IMR-90 (cell line): ENCODE measurements around the gene AIFM2. TPM values are rescaled to one million over a fixed set of nuclear protein-coding genes. Genes with fewer than 3 reads are reported as not detected.

Source experiments
- ATAC-seq: fragments of 200-7000 bp; cut with Tn5 transposase; 2 replicates; pipeline ENCODE4 v1.9.1; 2020; ENCODE audit warnings: low read depth, mild to moderate bottlenecking, moderate library complexity
- BruUV-seq: library from RNA; stranded (reverse); fragments of 400-500 nt; replicated peaks from 2 replicates; lab custom pipeline; 2021; lab: Mats Ljungman, UMichigan
- CTCF ChIA-PET: fragments of 300-600 bp; formaldehyde crosslinking; extraction: SDS; loops from one replicate; lab custom pipeline; 2021; ENCODE audit warnings: antibody characterized with exemption; lab: Yijun Ruan, JAX
- POLR2A ChIA-PET: fragments of 300-600 bp; sonication (Branson Sonifier 250); formaldehyde crosslinking; loops from one replicate; lab custom pipeline; 2022; ENCODE audit warnings: antibody characterized with exemption; ENCODE audit not compliant: unreplicated experiment; lab: Charles Lee
- DNase-seq: peaks from one replicate; pipeline ENCODE4 v3.0.0; 2013
- H2AFZ ChIP-seq: replicated peaks from 2 replicates; pipeline ENCODE3; 2013; ENCODE audit warnings: low read length, mild to moderate bottlenecking; ENCODE audit not compliant: poor library complexity
- H2AK5ac ChIP-seq: 2 replicates; pipeline ENCODE4 v1.6.1; 2013; ENCODE audit warnings: low read depth, low read length, inconsistent platforms
- H2AK9ac ChIP-seq: replicated peaks from 2 replicates; pipeline ENCODE3; 2013; ENCODE audit warnings: mild to moderate bottlenecking, low read depth, low read length, moderate library complexity; ENCODE audit not compliant: poor library complexity
- H2BK120ac ChIP-seq: 2 replicates; pipeline ENCODE4 v1.6.1; 2013; ENCODE audit warnings: low read depth, low read length, inconsistent platforms
- H2BK15ac ChIP-seq: 3 replicates; pipeline ENCODE4 v1.6.1; 2013; ENCODE audit warnings: low read depth, low read length, inconsistent platforms
- H2BK20ac ChIP-seq: 2 replicates; pipeline ENCODE4 v1.6.1; 2013; ENCODE audit warnings: low read depth, mild to moderate bottlenecking, inconsistent platforms, low read length, moderate library complexity
- H2BK5ac ChIP-seq: 2 replicates; pipeline ENCODE4 v1.6.1; 2013; ENCODE audit warnings: mild to moderate bottlenecking, low read depth, low read length, inconsistent platforms; ENCODE audit not compliant: poor library complexity, severe bottlenecking
- H3K14ac ChIP-seq: replicated peaks from 2 replicates; pipeline ENCODE4 v1.6.1; 2013; ENCODE audit warnings: low read depth, low read length, inconsistent platforms
- H3K18ac ChIP-seq: 2 replicates; pipeline ENCODE4 v1.6.1; 2013; ENCODE audit warnings: low read depth, low read length, control low read depth
- H3K23ac ChIP-seq: 2 replicates; pipeline ENCODE4 v1.6.1; 2013; ENCODE audit warnings: low read depth, low read length, inconsistent platforms
- H3K27ac ChIP-seq: 2 replicates; pipeline ENCODE4 v1.5.1; 2013; ENCODE audit warnings: mild to moderate bottlenecking, control low read depth, low read length; ENCODE audit not compliant: insufficient read depth
- H3K27me3 ChIP-seq: 2 replicates; pipeline ENCODE4 v1.6.1; 2013; ENCODE audit warnings: low read length; ENCODE audit not compliant: control insufficient read depth, insufficient read depth
- H3K36me3 ChIP-seq: 2 replicates; pipeline ENCODE4 v1.6.1; 2013; ENCODE audit warnings: low read length, mixed read lengths; ENCODE audit not compliant: control insufficient read depth, insufficient read depth
- H3K4ac ChIP-seq: 2 replicates; pipeline ENCODE4 v1.6.1; 2013; ENCODE audit warnings: low read depth, low read length, inconsistent platforms
- H3K4me1 ChIP-seq: 2 replicates; pipeline ENCODE4 v1.6.1; 2013; ENCODE audit warnings: low read length, mixed read lengths; ENCODE audit not compliant: control insufficient read depth, insufficient read depth
- H3K4me2 ChIP-seq: 2 replicates; pipeline ENCODE4 v1.6.1; 2013; ENCODE audit warnings: low read depth, mild to moderate bottlenecking, control low read depth, low read length, moderate library complexity
- H3K4me3 ChIP-seq: 2 replicates; pipeline ENCODE4 v1.5.1; 2013; ENCODE audit warnings: low read depth, mild to moderate bottlenecking, control low read depth, low read length, moderate library complexity; ENCODE audit not compliant: insufficient read depth
- H3K56ac ChIP-seq: 2 replicates; pipeline ENCODE4 v1.6.1; 2013; ENCODE audit warnings: low read length, inconsistent platforms; ENCODE audit not compliant: insufficient read depth; ENCODE audit errors: extremely low read depth
- H3K79me1 ChIP-seq, 2 experiments: 2 replicates each; pipeline ENCODE4 v1.6.1; 2013; ENCODE audit warnings: low read length in 2 of 2, inconsistent platforms in 1 of 2, low read depth in 1 of 2
- H3K9ac ChIP-seq: 2 replicates; pipeline ENCODE4 v1.6.1; 2013; ENCODE audit warnings: low read depth, low read length, control low read depth
- H3K9me1 ChIP-seq: 2 replicates; pipeline ENCODE4 v1.6.1; 2013; ENCODE audit warnings: low read length, inconsistent platforms; ENCODE audit not compliant: insufficient read depth
- H3K9me3 ChIP-seq: 2 replicates; pipeline ENCODE4 v1.6.1; 2013; ENCODE audit warnings: low read length; ENCODE audit not compliant: control insufficient read depth, insufficient read depth
- H4K20me1 ChIP-seq: 2 replicates; pipeline ENCODE4 v1.6.1; 2013; ENCODE audit warnings: low read length, inconsistent platforms; ENCODE audit not compliant: insufficient read depth
- H4K5ac ChIP-seq: 2 replicates; pipeline ENCODE4 v1.6.1; 2013; ENCODE audit warnings: mild to moderate bottlenecking, low read depth, low read length, control low read depth
- H4K8ac ChIP-seq, 2 experiments: 2 replicates each; pipeline ENCODE4 v1.6.1; 2013; ENCODE audit warnings: low read depth in 2 of 2, low read length in 2 of 2, control low read depth in 1 of 2, inconsistent platforms in 1 of 2
- H4K91ac ChIP-seq: 2 replicates; pipeline ENCODE4 v1.6.1; 2013; ENCODE audit warnings: low read depth, low read length, inconsistent platforms; ENCODE audit not compliant: insufficient read depth
- BHLHE40 ChIP-seq: fragments of 150-350 bp; IDR thresholded peaks from 2 replicates; pipeline ENCODE4 v1.6.1; 2016; ENCODE audit warnings: mild to moderate bottlenecking, low read depth, low read length
- FOS ChIP-seq: fragments of 150-350 bp; IDR thresholded peaks from 2 replicates; pipeline ENCODE4 v1.6.1; 2016; ENCODE audit warnings: low read depth, low read length
- MAFK ChIP-seq: IDR thresholded peaks from 2 replicates; pipeline ENCODE4 v1.6.1; 2012; ENCODE audit warnings: low read depth, low read length, improper control_type of control experiment
- POLR2A ChIP-seq: IDR thresholded peaks from 2 replicates; pipeline ENCODE4 v1.6.1; 2012; ENCODE audit warnings: mild to moderate bottlenecking, low read depth, low read length
- RAD21 ChIP-seq: IDR thresholded peaks from 2 replicates; pipeline ENCODE4 v1.6.1; 2012; ENCODE audit warnings: low read length, improper control_type of control experiment
- RCOR1 ChIP-seq: IDR thresholded peaks from 2 replicates; pipeline ENCODE4 v1.6.1; 2012; ENCODE audit warnings: mild to moderate bottlenecking, low read length, improper control_type of control experiment; ENCODE audit not compliant: insufficient replicate concordance
- RFX5 ChIP-seq: IDR thresholded peaks from 2 replicates; pipeline ENCODE4 v1.8.0; 2012; ENCODE audit warnings: low read depth, mild to moderate bottlenecking, low read length, moderate library complexity
- SMC3 ChIP-seq: fragments of 150-350 bp; IDR thresholded peaks from 2 replicates; pipeline ENCODE4 v1.6.1; 2016; ENCODE audit warnings: low read depth, mild to moderate bottlenecking, antibody characterized with exemption, low read length, moderate library complexity
- WGBS, 2 experiments: methylation state at CpG; one replicate each; pipeline versions ENCODE4 v1.1.5 to v1.1.7; 2013; ENCODE audit warnings: missing lambda C conversion rate in 2 of 2; ENCODE audit not compliant: insufficient read length in 1 of 2; ENCODE audit errors: extremely low coverage in 2 of 2; 5-methylcytosine and 5-hydroxymethylcytosine counted together
- dilution Hi-C: fragments of 300-500 bp; cut with HindIII; formaldehyde crosslinking; loops from one replicate; pipeline ENCODE4 v1.14.3; 2018; ENCODE audit warnings: low sequenced_read_pairs; ENCODE audit not compliant: unreplicated experiment
- in situ Hi-C: fragments of 300-500 bp; cut with MboI; formaldehyde crosslinking; loops from 3 replicates; pipeline ENCODE4 v1.14.3; 2019; ENCODE audit warnings: low sequenced_read_pairs, inconsistent platforms, mixed read lengths
- intact Hi-C: fragments of 100-400 bp; cut with micrococcal nuclease; formaldehyde crosslinking; loops from 2 replicates; pipeline ENCODE4 v1.10.0; 2022
- polyA plus RNA-seq, 3 experiments: library from polyadenylated mRNA; depleted of rRNA; stranded (reverse); fragments of >200 nt; gene quantifications; 2 replicates each; pipeline ENCODE4 v1.2.3, GENCODE V29; 2012; ENCODE audit warnings: low replicate concordance in 1 of 3
- total RNA-seq: library from RNA; depleted of rRNA; stranded (reverse); fragments of >200 nt; gene quantifications from 2 replicates; pipeline ENCODE4 v1.2.3, GENCODE V29; 2012
- TF ChIP-seq, protein P1 (sequence below): fragments of 150-350 bp; IDR thresholded peaks from 2 replicates; pipeline ENCODE4 v1.6.1; 2016; ENCODE audit warnings: low read depth, mild to moderate bottlenecking, low read length, moderate library complexity, borderline replicate concordance

The AIFM2 gene
- total and polyA plus RNA-seq, 2 of the 4 experiments (the other 2 are of a cell fraction): 2.0 to 4.6 TPM

DNA sequence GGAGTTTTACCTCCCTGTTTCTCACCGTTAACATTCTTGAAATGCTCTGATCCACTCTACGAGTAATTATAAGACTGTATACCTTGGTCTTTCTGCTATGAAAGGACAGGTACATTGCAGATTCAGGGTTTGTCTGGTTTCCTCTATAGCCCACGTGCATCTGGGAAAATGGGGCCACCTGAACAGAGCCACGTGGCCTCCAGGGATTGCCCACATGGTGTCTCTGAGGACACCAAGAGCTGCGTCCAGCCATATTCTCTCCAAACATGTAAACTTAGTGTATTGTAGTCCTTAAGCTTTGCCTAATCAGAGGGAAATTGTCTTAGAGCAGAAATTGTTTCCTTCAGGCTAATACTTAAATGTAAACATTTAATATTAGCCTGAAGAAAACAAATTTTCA, 63.3 kb downstream of the AIFM2 start:
- no peaks in the 10 kb centered on the region for H3K9me3 ChIP-seq
- no peak overlapping the region for H2BK15ac ChIP-seq
- no peaks in the 10 kb centered on the region for H3K27me3 ChIP-seq
- DNase-seq (no peak), ATAC-seq (no peak)
- H3K23ac ChIP-seq: no peak overlapping the region
- H2AK9ac ChIP-seq: no peak overlapping the region
- H3K36me3 ChIP-seq: no peaks in the 10 kb centered on the region
- H3K4me2 ChIP-seq: no peak overlapping the region
- H3K4me3 ChIP-seq: no peak overlapping the region
- H3K4me1 ChIP-seq: no peaks in the 10 kb centered on the region
- POLR2A ChIA-PET: no interaction called here
- H2AK5ac ChIP-seq: no peak overlapping the region
- H2BK120ac ChIP-seq: no peak overlapping the region
- BruUV-seq: no TSS peak
- 0 out of 2 replicates have a peak, but pooled peaks cover 4% of the 10 kb centered on the region for H4K20me1 ChIP-seq
- H3K18ac ChIP-seq: no peak overlapping the region
- intact Hi-C loops: no loop called here
- WGBS, 2 experiments: no CpG with 5 or more reads among the region's 5 CpGs
- 0 out of 2 replicates have a peak, but pooled peaks cover 3% of the 10 kb centered on the region for H3K9me1 ChIP-seq
- no peak overlapping the region for H3K14ac ChIP-seq
- no peak overlapping the region for H3K27ac ChIP-seq
- no peak overlapping the region for H3K4ac ChIP-seq
- in situ Hi-C loops: no loop called here
- H2AFZ ChIP-seq: no peak overlapping the region
- H3K79me1 ChIP-seq: peaks cover 3 to 4% of the 10 kb centered on the region in 2 experiments; a peak in 2 of 4 replicates
- TF ChIP-seq POLR2A (no peak), FOS (no peak), RCOR1 (no peak), RFX5 (no peak), BHLHE40 (no peak), MAFK (no peak), SMC3 (no peak), RAD21 (no peak)
- TF ChIP-seq, protein P1, sequence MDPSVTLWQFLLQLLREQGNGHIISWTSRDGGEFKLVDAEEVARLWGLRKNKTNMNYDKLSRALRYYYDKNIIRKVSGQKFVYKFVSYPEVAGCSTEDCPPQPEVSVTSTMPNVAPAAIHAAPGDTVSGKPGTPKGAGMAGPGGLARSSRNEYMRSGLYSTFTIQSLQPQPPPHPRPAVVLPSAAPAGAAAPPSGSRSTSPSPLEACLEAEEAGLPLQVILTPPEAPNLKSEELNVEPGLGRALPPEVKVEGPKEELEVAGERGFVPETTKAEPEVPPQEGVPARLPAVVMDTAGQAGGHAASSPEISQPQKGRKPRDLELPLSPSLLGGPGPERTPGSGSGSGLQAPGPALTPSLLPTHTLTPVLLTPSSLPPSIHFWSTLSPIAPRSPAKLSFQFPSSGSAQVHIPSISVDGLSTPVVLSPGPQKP: no peak
- no peak overlapping the region for H2BK5ac ChIP-seq
- H3K56ac ChIP-seq: no peak overlapping the region
- H4K5ac ChIP-seq: no peak overlapping the region
- no peak overlapping the region for H4K8ac ChIP-seq
- dilution Hi-C loops: no loop called here
- no peak overlapping the region for H2BK20ac ChIP-seq
- no peak overlapping the region for H4K91ac ChIP-seq
- H3K9ac ChIP-seq: no peak overlapping the region
- CTCF ChIA-PET: no interaction called here
